ENCODE results near the gene STK38. TPM values are rescaled to one million over a fixed set of nuclear protein-coding genes. Genes with fewer than 3 reads are reported as not detected.

STK38 gene
- total RNA-seq, 1 donor from 2014 or later = 51.6 TPM

- no peaks in the 10 kb centered on the region for H3K27me3 Mint-ChIP-seq (ENCODE audit: unreplicated experiment)
- H3K4me1 Mint-ChIP-seq (ENCODE audit: unreplicated experiment) = peaks cover 16% of the 10 kb centered on the region
Measured at GRCh38 chr6:36563928-36564284, 16.6 kb upstream of the STK38 start.

GRCh38 chr6:36563237-36563927, 16.1 kb upstream of the STK38 start:
- Mint-ChIP-seq H3K9me3 (ENCODE audit: unreplicated experiment) (no peaks in the 10 kb centered on the region), H3K27me3 (ENCODE audit: unreplicated experiment) (no peaks in the 10 kb centered on the region), H3K36me3 (ENCODE audit: unreplicated experiment) (no peaks in the 10 kb centered on the region), H3K27ac (ENCODE audit: unreplicated experiment) (no peak overlapping the region), H3K4me3 (ENCODE audit: unreplicated experiment) (no peak overlapping the region), H3K4me1 (ENCODE audit: unreplicated experiment) (peaks cover 16% of the 10 kb centered on the region)
- DNase-seq (ENCODE audit: extremely low spot score, unreplicated experiment) = no peak
- no peak for TF ChIP-seq CTCF (IDR thresholded peaks at IDR 0.05)

More at GRCh38 chr6:36563928-36564284, 16.6 kb upstream of the STK38 start:
- Mint-ChIP-seq H3K36me3 (ENCODE audit: unreplicated experiment) (no peaks in the 10 kb centered on the region), H3K9me3 (ENCODE audit: unreplicated experiment) (no peaks in the 10 kb centered on the region), H3K4me3 (ENCODE audit: unreplicated experiment) (no peak overlapping the region), H3K27ac (ENCODE audit: unreplicated experiment) (no peak overlapping the region)
- DNase-seq (ENCODE audit: extremely low spot score, unreplicated experiment) = no peak
- TF ChIP-seq CTCF (IDR thresholded peaks at IDR 0.05) = no peak

GRCh38 chr6:36560822-36561221, 13.5 kb upstream of the STK38 start:
- Mint-ChIP-seq H3K27ac (ENCODE audit: unreplicated experiment) (no peak overlapping the region), H3K27me3 (ENCODE audit: unreplicated experiment) (no peaks in the 10 kb centered on the region), H3K4me3 (ENCODE audit: unreplicated experiment) (no peak overlapping the region)

GRCh38 chr6:36559011-36559793, 11.9 kb upstream of the STK38 start:
- H3K36me3 Mint-ChIP-seq (ENCODE audit: unreplicated experiment) = no peaks in the 10 kb centered on the region
- no peak overlapping the region for H3K4me3 Mint-ChIP-seq (ENCODE audit: unreplicated experiment)
- H3K27me3 Mint-ChIP-seq (ENCODE audit: unreplicated experiment) = no peaks in the 10 kb centered on the region
- H3K4me1 Mint-ChIP-seq (ENCODE audit: unreplicated experiment) = peaks cover 20% of the 10 kb centered on the region
- no peak for TF ChIP-seq CTCF (IDR thresholded peaks at IDR 0.05)
- H3K27ac Mint-ChIP-seq (ENCODE audit: unreplicated experiment) = no peak overlapping the region
- H3K9me3 Mint-ChIP-seq (ENCODE audit: unreplicated experiment) = no peaks in the 10 kb centered on the region
- no peak for DNase-seq (ENCODE audit: extremely low spot score, unreplicated experiment)

More at GRCh38 chr6:36560822-36561221, 13.5 kb upstream of the STK38 start:
- no peak for TF ChIP-seq CTCF (IDR thresholded peaks at IDR 0.05)
- Mint-ChIP-seq H3K9me3 (ENCODE audit: unreplicated experiment) (no peaks in the 10 kb centered on the region), H3K36me3 (ENCODE audit: unreplicated experiment) (no peaks in the 10 kb centered on the region), H3K4me1 (ENCODE audit: unreplicated experiment) (peaks cover 16% of the 10 kb centered on the region)
- no peak for DNase-seq (ENCODE audit: extremely low spot score, unreplicated experiment)

- Mint-ChIP-seq H3K4me3 (ENCODE audit: unreplicated experiment) (no peak overlapping the region), H3K27me3 (ENCODE audit: unreplicated experiment) (no peaks in the 10 kb centered on the region), H3K36me3 (ENCODE audit: unreplicated experiment) (no peaks in the 10 kb centered on the region), H3K9me3 (ENCODE audit: unreplicated experiment) (no peaks in the 10 kb centered on the region), H3K4me1 (ENCODE audit: unreplicated experiment) (peaks cover 4% of the 10 kb centered on the region), H3K27ac (ENCODE audit: unreplicated experiment) (no peak overlapping the region)
- no peak for TF ChIP-seq CTCF (IDR thresholded peaks at IDR 0.05)
- no peak for DNase-seq (ENCODE audit: extremely low spot score, unreplicated experiment)
Measured at GRCh38 chr6:36556281-36556680, 9.0 kb upstream of the STK38 start.
